LNCaP clone FGC (cell line): Measurements from ENCODE around the gene SLC10A2.

ENCODE experiments used
- DNase-seq: peaks from one replicate; pipeline ENCODE4 v3.0.0-alpha.2; 2011; ENCODE audit warnings: low read depth
- H3K4me3 ChIP-seq: 2 replicates; pipeline ENCODE4 v1.5.1; 2011; ENCODE audit warnings: mild to moderate bottlenecking, low read depth, low read length, control low read depth
- TF ChIP-seq, protein P1 (sequence below): IDR thresholded peaks from 2 replicates; pipeline ENCODE4 v1.5.1; 2012; ENCODE audit warnings: mild to moderate bottlenecking; ENCODE audit not compliant: control insufficient read depth, insufficient read depth; ENCODE audit errors: extremely low read depth

Gene SLC10A2

DNA sequence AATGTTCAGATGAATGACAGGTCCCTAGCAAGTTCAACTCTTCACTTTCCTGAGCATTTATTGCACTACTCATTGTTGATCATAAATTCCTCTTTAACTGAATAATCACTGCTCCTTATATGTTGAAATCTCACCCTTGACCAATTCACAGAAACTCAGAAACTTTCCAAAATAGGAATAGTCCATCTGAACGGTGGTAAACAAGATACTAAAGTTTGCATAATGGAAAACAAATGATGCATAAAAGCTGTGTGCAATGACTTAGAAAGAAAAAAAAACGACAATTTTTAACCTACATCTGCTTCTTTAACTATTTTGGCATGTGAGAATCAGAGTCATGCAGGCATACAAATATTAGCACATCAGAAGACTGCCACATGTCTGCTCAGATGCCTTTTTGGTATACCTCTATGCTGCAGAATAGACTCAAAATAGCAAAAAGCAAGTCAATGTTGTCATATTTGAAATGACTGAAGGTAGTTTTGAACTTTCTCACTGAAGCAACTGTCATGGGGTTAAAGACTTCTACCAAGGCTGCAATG, 34.8 kb downstream of the SLC10A2 start:
- no peak for DNase-seq
- TF ChIP-seq, protein P1, sequence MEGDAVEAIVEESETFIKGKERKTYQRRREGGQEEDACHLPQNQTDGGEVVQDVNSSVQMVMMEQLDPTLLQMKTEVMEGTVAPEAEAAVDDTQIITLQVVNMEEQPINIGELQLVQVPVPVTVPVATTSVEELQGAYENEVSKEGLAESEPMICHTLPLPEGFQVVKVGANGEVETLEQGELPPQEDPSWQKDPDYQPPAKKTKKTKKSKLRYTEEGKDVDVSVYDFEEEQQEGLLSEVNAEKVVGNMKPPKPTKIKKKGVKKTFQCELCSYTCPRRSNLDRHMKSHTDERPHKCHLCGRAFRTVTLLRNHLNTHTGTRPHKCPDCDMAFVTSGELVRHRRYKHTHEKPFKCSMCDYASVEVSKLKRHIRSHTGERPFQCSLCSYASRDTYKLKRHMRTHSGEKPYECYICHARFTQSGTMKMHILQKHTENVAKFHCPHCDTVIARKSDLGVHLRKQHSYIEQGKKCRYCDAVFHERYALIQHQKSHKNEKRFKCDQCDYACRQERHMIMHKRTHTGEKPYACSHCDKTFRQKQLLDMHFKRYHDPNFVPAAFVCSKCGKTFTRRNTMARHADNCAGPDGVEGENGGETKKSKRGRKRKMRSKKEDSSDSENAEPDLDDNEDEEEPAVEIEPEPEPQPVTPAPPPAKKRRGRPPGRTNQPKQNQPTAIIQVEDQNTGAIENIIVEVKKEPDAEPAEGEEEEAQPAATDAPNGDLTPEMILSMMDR, result no peak

DNA sequence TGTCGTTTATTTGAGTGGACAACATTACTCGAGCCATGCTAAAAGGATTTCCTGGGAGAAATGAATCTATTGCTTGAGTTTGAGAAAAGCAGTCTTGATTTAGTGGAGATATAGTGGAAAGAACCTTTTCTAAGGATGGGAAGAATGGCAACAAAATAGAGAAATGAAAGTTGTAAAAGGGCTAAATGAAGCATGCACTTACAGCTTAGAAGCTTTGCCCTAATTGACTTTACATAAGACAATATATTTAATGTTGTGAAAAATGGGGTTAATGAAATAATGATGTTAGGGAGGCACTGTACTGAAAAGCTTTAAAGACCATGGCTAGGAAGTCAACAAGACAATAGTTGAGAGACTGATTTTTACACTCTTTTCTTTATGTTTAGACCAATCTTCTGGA, 35.4 kb downstream of the SLC10A2 start:
- no peak for DNase-seq
- TF ChIP-seq, protein P1, result no peak
- no peak overlapping the region for H3K4me3 ChIP-seq

More for the DNA sequence above, 34.8 kb downstream of the SLC10A2 start:
- H3K4me3 ChIP-seq, result no peak overlapping the region

DNA sequence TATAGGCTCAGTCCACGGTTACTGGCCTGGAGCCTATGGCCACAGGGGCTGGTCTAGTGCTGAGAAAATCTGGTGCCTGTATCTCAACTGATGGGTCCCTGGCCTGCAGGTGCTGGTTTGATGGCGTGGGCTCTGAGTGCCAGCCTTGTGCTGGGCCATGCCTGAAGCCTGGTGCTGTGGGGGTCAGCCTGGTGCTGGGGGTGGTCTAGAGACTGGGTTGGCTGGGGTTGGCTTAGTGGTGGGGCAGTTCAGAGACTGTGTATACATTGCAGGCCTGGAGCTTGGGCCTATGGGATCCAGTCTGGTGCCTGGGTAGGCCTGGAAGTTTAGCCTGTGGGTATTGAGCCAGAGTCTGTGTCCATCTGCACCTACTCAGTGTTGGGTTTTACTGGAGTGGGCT, 36.4 kb downstream of the SLC10A2 start:
- no peak overlapping the region for H3K4me3 ChIP-seq
- TF ChIP-seq, protein P1, result no peak
- DNase-seq, result no peak

DNA sequence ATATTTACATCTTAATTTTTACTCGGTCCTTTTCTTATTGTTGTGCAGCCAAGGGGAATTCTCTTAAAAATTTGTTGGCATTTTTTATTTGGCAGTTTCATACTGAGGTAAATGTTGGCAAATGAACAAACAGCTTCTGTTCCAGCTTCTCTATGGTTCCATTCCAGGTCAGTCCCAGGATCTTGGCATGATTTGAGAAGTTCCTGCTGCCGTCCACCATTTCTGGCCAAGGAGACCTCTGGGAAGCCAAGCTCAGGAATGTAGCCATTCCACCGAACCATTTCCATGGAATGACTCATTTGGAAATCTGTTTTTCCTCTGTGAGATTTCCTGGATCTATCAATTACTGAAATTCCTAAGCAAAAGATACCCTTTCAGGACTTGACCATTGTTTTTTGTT, 43.9 kb downstream of the SLC10A2 start:
- no peak for DNase-seq
- no peak overlapping the region for H3K4me3 ChIP-seq
- TF ChIP-seq, protein P1, result no peak

DNA sequence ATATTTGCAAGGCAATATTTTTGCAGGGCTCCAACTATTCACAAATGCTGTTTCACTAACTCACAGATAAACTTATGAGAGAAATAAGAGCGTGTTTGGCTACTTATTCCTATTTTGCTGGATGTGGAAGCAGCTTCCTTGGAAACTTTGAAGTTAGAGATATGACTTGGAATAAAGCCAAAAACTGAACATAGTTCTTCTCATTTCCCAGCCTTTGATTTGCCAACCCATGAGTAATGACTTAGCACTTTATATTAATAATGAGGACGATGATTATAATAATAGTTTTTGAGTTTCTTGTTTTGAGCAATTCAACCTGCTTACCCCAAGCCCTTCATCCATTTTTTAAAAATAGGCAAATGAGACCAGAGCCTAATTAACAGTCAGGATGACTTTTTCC, 47.7 kb downstream of the SLC10A2 start:
- H3K4me3 ChIP-seq, result no peak overlapping the region
- TF ChIP-seq, protein P1, result no peak
- no peak for DNase-seq

DNA sequence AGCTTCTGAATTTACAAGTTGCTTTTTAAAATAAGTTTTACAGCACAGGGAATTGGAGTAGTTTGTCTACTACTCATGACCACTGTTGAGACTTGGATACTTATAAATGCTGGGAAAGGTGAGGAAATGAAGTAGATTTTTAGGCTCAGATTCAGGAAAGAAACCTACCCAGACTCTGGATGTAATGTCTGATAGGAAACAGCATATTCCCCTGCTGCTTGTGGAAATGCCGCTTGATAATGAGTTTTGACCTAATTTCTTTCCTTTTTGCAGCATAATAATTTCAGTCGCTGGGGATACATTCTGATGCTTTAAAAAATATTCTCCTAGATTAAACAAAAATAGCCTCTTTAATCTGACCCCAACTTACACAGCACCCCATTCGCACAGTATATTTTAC, 53.6 kb downstream of the SLC10A2 start:
- TF ChIP-seq, protein P1, result no peak
- no peak overlapping the region for H3K4me3 ChIP-seq
- DNase-seq, result no peak
